HG02759 (cell line): Measurements from ENCODE around the gene HDAC4.

Experiments
- ATAC-seq: cut with Tn5 transposase; IDR thresholded peaks from one replicate; pipeline ENCODE4 v1.9.1; 2021; ENCODE audit warnings: mild to moderate bottlenecking, moderate library complexity; ENCODE audit not compliant: unreplicated experiment

HDAC4 gene

GRCh38 chr2:239118264-239118663, 282.6 kb downstream of the HDAC4 start:
- ATAC-seq = no peak

GRCh38 chr2:239117831-239118230, 283.0 kb downstream of the HDAC4 start:
- no peak for ATAC-seq

- no peak for ATAC-seq
Measured at GRCh38 chr2:239116456-239117246, 284.2 kb downstream of the HDAC4 start.

GRCh38 chr2:239115616-239116015, 285.2 kb downstream of the HDAC4 start:
- no peak for ATAC-seq

GRCh38 chr2:239114616-239115265, 286.1 kb downstream of the HDAC4 start:
- ATAC-seq = no peak

- no peak for ATAC-seq
Measured at GRCh38 chr2:239114119-239114581, 286.7 kb downstream of the HDAC4 start.

- ATAC-seq = no peak
Measured at GRCh38 chr2:239113615-239114014, 287.2 kb downstream of the HDAC4 start.

- no peak for ATAC-seq
Measured at GRCh38 chr2:239113171-239113570, 287.6 kb downstream of the HDAC4 start.

GRCh38 chr2:239112127-239112774, 288.6 kb downstream of the HDAC4 start:
- ATAC-seq = no peak

GRCh38 chr2:239111401-239112100, 289.3 kb downstream of the HDAC4 start:
- ATAC-seq = no peak

GRCh38 chr2:239110595-239111048, 290.2 kb downstream of the HDAC4 start:
- ATAC-seq = no peak

GRCh38 chr2:239109928-239110545, 290.8 kb downstream of the HDAC4 start:
- ATAC-seq = no peak

GRCh38 chr2:239109041-239109927, 291.5 kb downstream of the HDAC4 start:
- ATAC-seq = no peak

GRCh38 chr2:239108459-239108858, 292.4 kb downstream of the HDAC4 start:
- ATAC-seq = no peak

GRCh38 chr2:239107936-239108335, 292.9 kb downstream of the HDAC4 start:
- ATAC-seq = no peak

- ATAC-seq = no peak
Measured at GRCh38 chr2:239106966-239107365, 293.9 kb downstream of the HDAC4 start.

GRCh38 chr2:239106314-239106908, 294.4 kb downstream of the HDAC4 start:
- ATAC-seq = no peak

GRCh38 chr2:239105234-239105633, 295.6 kb downstream of the HDAC4 start:
- no peak for ATAC-seq

- ATAC-seq = no peak
Measured at GRCh38 chr2:239104800-239105199, 296.0 kb downstream of the HDAC4 start.
